ENCODE data around the gene FCER1G. TPM values are rescaled to one million over a fixed set of nuclear protein-coding genes. Genes with fewer than 3 reads are reported as not detected.

The FCER1G gene
- total and polyA plus RNA-seq, 4 donors: 25.4 to 77.1 (median 39.3) TPM

DNA sequence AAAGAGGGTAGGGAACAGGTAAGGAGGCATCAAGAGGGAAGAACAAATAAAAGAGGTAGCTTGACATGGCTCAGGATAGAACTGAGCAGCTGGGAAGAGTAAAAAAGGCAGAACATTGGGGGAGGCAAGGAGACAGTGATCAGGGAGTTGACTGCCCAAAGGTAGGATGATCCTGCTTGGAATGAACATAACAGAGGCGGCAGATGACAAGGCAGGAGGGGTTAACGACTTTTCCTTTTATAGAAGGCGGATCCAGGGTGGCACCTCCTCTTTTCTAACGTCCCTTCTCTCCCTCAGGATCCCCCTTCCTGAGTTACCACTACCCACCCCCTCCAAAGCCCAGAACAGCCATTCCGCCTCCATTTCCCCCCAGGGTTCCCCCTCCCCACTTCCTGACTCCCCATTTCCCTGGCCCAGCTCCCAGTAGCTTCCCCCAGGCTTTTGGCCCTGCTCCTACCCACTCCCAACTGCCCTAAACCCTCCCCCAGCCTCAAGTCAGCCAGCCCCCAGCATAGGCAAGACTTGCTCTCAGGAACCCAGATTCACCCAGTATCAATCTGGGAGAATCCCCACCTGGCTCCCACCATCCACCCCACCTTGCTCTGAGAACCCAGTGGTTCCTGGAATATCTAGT, 15.5 kb upstream of the FCER1G start (continued):
- TF ChIP-seq GABPA (IDR thresholded peaks at IDR 0.05 in 1 of 2, conservative IDR thresholded peaks at IDR 0.05 in 1 of 2): no peak

GRCh38 chr1:161200421-161200991, 14.6 kb upstream of the FCER1G start:
- DNase-seq (ENCODE audit: low spot score): no peak

GRCh38 chr1:161200992-161201835, 13.9 kb upstream of the FCER1G start:
- no peak for DNase-seq (ENCODE audit: low spot score)
- H3K4me3 ChIP-seq (ENCODE audit: low read depth in 1 of 3, low read length in 3 of 3): peak overlapping the region in 1 of 3 donors; percentile 64
- H3K27me3 ChIP-seq (ENCODE audit: control insufficient read depth in 4 of 4, insufficient read depth in 4 of 4, low read length in 3 of 4): no peaks in the 10 kb centered on the region
- H3K9ac ChIP-seq (ENCODE audit: low read depth in 1 of 2, low read length in 2 of 2): peak overlapping the region; percentile 71 to 95
- H3K9me3 ChIP-seq (ENCODE audit: control insufficient read depth in 4 of 4, low read length in 3 of 4): no peaks in the 10 kb centered on the region
- H3K36me3 ChIP-seq (ENCODE audit: control insufficient read depth in 4 of 4, insufficient read depth in 3 of 4, low read depth in 1 of 4, low read length in 3 of 4): peaks cover 0 to 19% (median 5%) of the 10 kb centered on the region in 4 donors
- WGBS: 70% methylated on average over 13 of the region's 13 CpGs
- TF ChIP-seq GABPA (IDR thresholded peaks at IDR 0.05 in 1 of 2, conservative IDR thresholded peaks at IDR 0.05 in 1 of 2) (no peak), TAF1 (conservative IDR thresholded peaks at IDR 0.05) (no peak), RXRA (IDR thresholded peaks at IDR 0.05) (peak in 1 of 2 donors; percentile 7), NR2F2 (IDR thresholded peaks at IDR 0.05) (peak; percentile 81), EGR1 (IDR thresholded peaks at IDR 0.05; ENCODE audit: low read depth in 2 of 2) (peak in 1 of 2 donors; percentile 22)
- TF ChIP-seq, protein P1, sequence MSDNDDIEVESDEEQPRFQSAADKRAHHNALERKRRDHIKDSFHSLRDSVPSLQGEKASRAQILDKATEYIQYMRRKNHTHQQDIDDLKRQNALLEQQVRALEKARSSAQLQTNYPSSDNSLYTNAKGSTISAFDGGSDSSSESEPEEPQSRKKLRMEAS (IDR thresholded peaks at IDR 0.05): no peak
- H3K4me1 ChIP-seq (ENCODE audit: control insufficient read depth in 4 of 4, insufficient read depth in 4 of 4, low read length in 3 of 4): peaks cover 8 to 24% (median 18%) of the 10 kb centered on the region in 4 donors
- H3K27ac ChIP-seq (ENCODE audit: low read depth in 1 of 2, low read length in 2 of 2): peak overlapping the region; percentile 83 to 95

More at GRCh38 chr1:161200421-161200991, 14.6 kb upstream of the FCER1G start:
- H3K27ac ChIP-seq (ENCODE audit: low read depth in 1 of 2, low read length in 2 of 2): peak overlapping the region; percentile 83 to 95
- TF ChIP-seq TAF1 (conservative IDR thresholded peaks at IDR 0.05) (no peak), NR2F2 (IDR thresholded peaks at IDR 0.05) (peak; percentile 83)
- H3K9me3 ChIP-seq (ENCODE audit: control insufficient read depth in 4 of 4, low read length in 3 of 4): no peaks in the 10 kb centered on the region
- WGBS: 76% methylated on average over 5 of the region's 5 CpGs
- peaks cover 0 to 14% (median 3%) of the 10 kb centered on the region in 4 donors for H3K36me3 ChIP-seq (ENCODE audit: control insufficient read depth in 4 of 4, insufficient read depth in 3 of 4, low read depth in 1 of 4, low read length in 3 of 4)
- no peaks in the 10 kb centered on the region for H3K27me3 ChIP-seq (ENCODE audit: control insufficient read depth in 4 of 4, insufficient read depth in 4 of 4, low read length in 3 of 4)
- H3K9ac ChIP-seq (ENCODE audit: low read depth in 1 of 2, low read length in 2 of 2): no peak overlapping the region
- H3K4me1 ChIP-seq (ENCODE audit: control insufficient read depth in 4 of 4, insufficient read depth in 4 of 4, low read length in 3 of 4): peaks cover 8 to 24% (median 18%) of the 10 kb centered on the region in 4 donors
- H3K4me3 ChIP-seq (ENCODE audit: low read depth in 1 of 3, low read length in 3 of 3): no peak overlapping the region

DNA sequence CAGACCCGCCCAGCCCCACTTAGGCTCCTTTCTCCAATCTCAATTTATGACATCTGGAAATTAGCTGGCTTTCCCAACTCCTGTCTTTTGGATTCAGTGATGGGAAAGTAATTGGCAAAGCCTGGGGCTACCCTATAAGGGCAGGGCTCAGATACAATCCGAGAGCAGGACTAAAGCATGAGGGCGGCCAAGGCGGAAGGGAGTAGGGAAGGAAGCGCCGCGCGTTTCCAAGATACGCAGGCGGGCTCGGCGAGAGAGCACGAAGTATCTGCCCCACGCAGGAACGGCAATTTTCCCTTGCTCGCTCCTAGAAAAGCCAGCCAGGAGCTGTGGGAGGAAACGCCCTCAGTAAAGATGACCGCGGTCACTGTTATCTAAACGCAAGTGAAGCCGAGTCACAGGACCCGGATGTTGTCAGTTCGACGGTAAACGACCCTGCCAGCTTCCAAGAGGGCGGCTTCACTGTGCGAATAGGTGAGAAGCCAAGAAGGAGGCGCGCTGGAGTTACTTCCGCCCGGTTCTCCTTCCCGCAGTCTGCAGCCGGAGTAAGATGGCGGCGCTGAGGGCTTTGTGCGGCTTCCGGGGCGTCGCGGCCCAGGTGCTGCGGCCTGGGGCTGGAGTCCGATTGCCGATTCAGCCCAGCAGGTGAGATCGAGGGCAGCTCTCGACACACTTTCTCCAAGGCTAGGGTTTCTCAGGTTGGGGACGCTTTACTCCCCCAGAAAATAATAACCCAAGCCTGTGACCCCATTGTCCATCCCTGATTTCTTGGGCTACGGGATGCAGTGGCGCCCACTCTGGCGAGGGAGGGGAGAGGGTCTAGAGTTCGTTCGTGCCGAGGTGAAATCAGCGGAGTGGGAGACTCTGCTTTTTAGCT, 13.0 kb upstream of the FCER1G start, which contains the start of gene NDUFS2:
TSS of gene NDUFS2 (plus strand) at position 532 of the 877 bp plus-strand sequence. CDS start at position 551, 19 bp downstream.
- 3% methylated on average over 53 of the region's 53 CpGs for WGBS
- Histone ChIP-seq H3K36me3 (ENCODE audit: control insufficient read depth in 4 of 4, insufficient read depth in 3 of 4, low read depth in 1 of 4, low read length in 3 of 4) (peaks cover 0 to 27% (median 13%) of the 10 kb centered on the region in 4 donors), H3K4me1 (ENCODE audit: control insufficient read depth in 4 of 4, insufficient read depth in 4 of 4, low read length in 3 of 4) (peaks cover 8 to 24% (median 18%) of the 10 kb centered on the region in 4 donors)
- TF ChIP-seq TAF1 (conservative IDR thresholded peaks at IDR 0.05) (peak; percentile 86), GABPA (IDR thresholded peaks at IDR 0.05 in 1 of 2, conservative IDR thresholded peaks at IDR 0.05 in 1 of 2) (peak; percentile 75 to 93), NR2F2 (IDR thresholded peaks at IDR 0.05) (peak; percentile 51), RAD21 (IDR thresholded peaks at IDR 0.05) (peak in 1 of 2 donors; percentile 43), EGR1 (IDR thresholded peaks at IDR 0.05; ENCODE audit: low read depth in 2 of 2) (no peak), YY1 (IDR thresholded peaks at IDR 0.05) (peak; percentile 100), RXRA (IDR thresholded peaks at IDR 0.05) (peak; percentile 60 to 70), SP1 (IDR thresholded peaks at IDR 0.05) (peak; percentile 65), FOXA2 (IDR thresholded peaks at IDR 0.05) (peak; percentile 29), CTCF (IDR thresholded peaks at IDR 0.05; ENCODE audit: low read depth, low read length, missing input control) (no peak), HNF4A (conservative IDR thresholded peaks at IDR 0.05) (peak in 1 of 2 donors; percentile 33), HNF4G (IDR thresholded peaks at IDR 0.05) (no peak)
- TF ChIP-seq, protein P2, sequence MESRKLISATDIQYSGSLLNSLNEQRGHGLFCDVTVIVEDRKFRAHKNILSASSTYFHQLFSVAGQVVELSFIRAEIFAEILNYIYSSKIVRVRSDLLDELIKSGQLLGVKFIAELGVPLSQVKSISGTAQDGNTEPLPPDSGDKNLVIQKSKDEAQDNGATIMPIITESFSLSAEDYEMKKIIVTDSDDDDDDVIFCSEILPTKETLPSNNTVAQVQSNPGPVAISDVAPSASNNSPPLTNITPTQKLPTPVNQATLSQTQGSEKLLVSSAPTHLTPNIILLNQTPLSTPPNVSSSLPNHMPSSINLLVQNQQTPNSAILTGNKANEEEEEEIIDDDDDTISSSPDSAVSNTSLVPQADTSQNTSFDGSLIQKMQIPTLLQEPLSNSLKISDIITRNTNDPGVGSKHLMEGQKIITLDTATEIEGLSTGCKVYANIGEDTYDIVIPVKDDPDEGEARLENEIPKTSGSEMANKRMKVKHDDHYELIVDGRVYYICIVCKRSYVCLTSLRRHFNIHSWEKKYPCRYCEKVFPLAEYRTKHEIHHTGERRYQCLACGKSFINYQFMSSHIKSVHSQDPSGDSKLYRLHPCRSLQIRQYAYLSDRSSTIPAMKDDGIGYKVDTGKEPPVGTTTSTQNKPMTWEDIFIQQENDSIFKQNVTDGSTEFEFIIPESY (IDR thresholded peaks at IDR 0.05): peak; percentile 45
- TF ChIP-seq, protein P3, sequence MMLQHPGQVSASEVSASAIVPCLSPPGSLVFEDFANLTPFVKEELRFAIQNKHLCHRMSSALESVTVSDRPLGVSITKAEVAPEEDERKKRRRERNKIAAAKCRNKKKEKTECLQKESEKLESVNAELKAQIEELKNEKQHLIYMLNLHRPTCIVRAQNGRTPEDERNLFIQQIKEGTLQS (IDR thresholded peaks at IDR 0.05): peak; percentile 7
- TF ChIP-seq, protein P1 (IDR thresholded peaks at IDR 0.05): no peak

More for the DNA sequence above, 13.0 kb upstream of the FCER1G start, which contains the start of gene NDUFS2:
- H3K27me3 ChIP-seq (ENCODE audit: control insufficient read depth in 4 of 4, insufficient read depth in 4 of 4, low read length in 3 of 4): no peaks in the 10 kb centered on the region
- H3K9me3 ChIP-seq (ENCODE audit: control insufficient read depth in 4 of 4, low read length in 3 of 4): no peaks in the 10 kb centered on the region
- peak within 1 kb of the TSS; percentile 85 to 95 for H3K9ac ChIP-seq (ENCODE audit: low read depth in 1 of 2, low read length in 2 of 2)
- peak within 1 kb of the TSS; percentile 64 to 96 (median 79) for H3K4me3 ChIP-seq (ENCODE audit: low read depth in 1 of 3, low read length in 3 of 3)
- peak; percentile 93 for DNase-seq (ENCODE audit: low spot score)
- H3K27ac ChIP-seq (ENCODE audit: low read depth in 1 of 2, low read length in 2 of 2): peak within 1 kb of the TSS; percentile 83 to 95
